H9 (cell line): Measurements from ENCODE around the gene PRDM5. TPM values are rescaled to one million over a fixed set of nuclear protein-coding genes. Genes with fewer than 3 reads are reported as not detected.

ENCODE experiments used
- DNase-seq: peaks from one replicate; pipeline ENCODE4 v3.0.0-alpha.2; 2017
- H2AFZ ChIP-seq: one replicate; pipeline ENCODE4 v1.6.1; 2013; ENCODE audit warnings: mild to moderate bottlenecking, low read length, control low read depth, moderate library complexity
- H2AK5ac ChIP-seq: 2 replicates; pipeline ENCODE4 v1.6.1; 2013; ENCODE audit warnings: low read length, control low read depth, mixed read lengths; ENCODE audit not compliant: insufficient read length
- H2BK120ac ChIP-seq: one replicate; pipeline ENCODE4 v1.6.1; 2013; ENCODE audit warnings: low read depth, mild to moderate bottlenecking, low read length, control low read depth, inconsistent platforms; ENCODE audit not compliant: poor library complexity, severe bottlenecking
- H2BK12ac ChIP-seq: 2 replicates; pipeline ENCODE4 v1.6.1; 2013; ENCODE audit warnings: low read length, control low read depth, mixed read lengths, low read depth; ENCODE audit not compliant: insufficient read length
- H2BK15ac ChIP-seq: 2 replicates; pipeline ENCODE4 v1.6.1; 2013; ENCODE audit warnings: low read depth, low read length, control low read depth
- H2BK20ac ChIP-seq: one replicate; pipeline ENCODE4 v1.6.1; 2013; ENCODE audit warnings: low read depth, mild to moderate bottlenecking, low read length, control low read depth, inconsistent platforms; ENCODE audit not compliant: poor library complexity, severe bottlenecking
- H2BK5ac ChIP-seq: 2 replicates; pipeline ENCODE4 v1.6.1; 2013; ENCODE audit warnings: low read length, control low read depth, mixed read lengths; ENCODE audit not compliant: insufficient read length
- H3K14ac ChIP-seq: 2 replicates; pipeline ENCODE4 v1.6.1; 2013; ENCODE audit warnings: low read length, control low read depth; ENCODE audit not compliant: insufficient read depth
- H3K18ac ChIP-seq: 2 replicates; pipeline ENCODE4 v1.6.1; 2013; ENCODE audit warnings: low read depth, mild to moderate bottlenecking, mixed read lengths, low read length, control low read depth; ENCODE audit not compliant: insufficient read length
- H3K23ac ChIP-seq: 2 replicates; pipeline ENCODE4 v1.6.1; 2013; ENCODE audit warnings: low read length, control low read depth, mixed read lengths, low read depth; ENCODE audit not compliant: insufficient read length
- H3K23me2 ChIP-seq: 2 replicates; pipeline ENCODE4 v1.6.1; 2013; ENCODE audit warnings: low read depth, mild to moderate bottlenecking, mixed read lengths, low read length, control low read depth; ENCODE audit not compliant: insufficient read length, poor library complexity, severe bottlenecking
- H3K27ac ChIP-seq: 2 replicates; pipeline ENCODE4 v1.5.1; 2013; ENCODE audit warnings: low read length, control low read depth, mixed read lengths, low read depth; ENCODE audit not compliant: insufficient read length
- H3K27me3 ChIP-seq: 2 replicates; pipeline ENCODE4 v1.6.1; 2013; ENCODE audit warnings: low read length, control low read depth, inconsistent platforms; ENCODE audit not compliant: insufficient read depth
- H3K4ac ChIP-seq: 2 replicates; pipeline ENCODE4 v1.6.1; 2013; ENCODE audit warnings: low read depth, mild to moderate bottlenecking, control low read depth, inconsistent platforms, low read length, moderate library complexity
- H3K4me1 ChIP-seq: 2 replicates; pipeline ENCODE4 v1.6.1; 2013; ENCODE audit warnings: low read length, control low read depth, inconsistent platforms; ENCODE audit not compliant: insufficient read depth
- H3K4me2 ChIP-seq: 2 replicates; pipeline ENCODE4 v1.6.1; 2013; ENCODE audit warnings: low read length, control low read depth, mixed read lengths; ENCODE audit not compliant: insufficient read length, insufficient read depth
- H3K56ac ChIP-seq: 2 replicates; pipeline ENCODE4 v1.6.1; 2013; ENCODE audit warnings: low read depth, mild to moderate bottlenecking, mixed read lengths, low read length, control low read depth; ENCODE audit not compliant: insufficient read length
- H3K79me1 ChIP-seq: 2 replicates; pipeline ENCODE4 v1.6.1; 2013; ENCODE audit warnings: low read depth, mild to moderate bottlenecking, moderate library complexity, low read length, control low read depth, inconsistent platforms; ENCODE audit not compliant: insufficient read depth, poor library complexity, severe bottlenecking
- H3K79me2 ChIP-seq: 2 replicates; pipeline ENCODE4 v1.6.1; 2013; ENCODE audit warnings: low read length, control low read depth, inconsistent platforms; ENCODE audit not compliant: insufficient read depth
- H3K9ac ChIP-seq: 2 replicates; pipeline ENCODE4 v1.6.1; 2013; ENCODE audit warnings: low read length, control low read depth, mixed read lengths; ENCODE audit not compliant: insufficient read length; ENCODE audit errors: extremely low read depth
- H3K9me3 ChIP-seq: one replicate; pipeline ENCODE4 v1.6.1; 2013; ENCODE audit warnings: low read depth, low read length, inconsistent platforms; ENCODE audit not compliant: control insufficient read depth
- H3T11ph ChIP-seq: one replicate; pipeline ENCODE4 v1.6.1; 2013; ENCODE audit warnings: mild to moderate bottlenecking, low read length, control low read depth, inconsistent platforms
- H4K20me1 ChIP-seq: one replicate; pipeline ENCODE4 v1.6.1; 2013; ENCODE audit not compliant: control insufficient read depth, insufficient read length, insufficient read depth
- H4K5ac ChIP-seq: 2 replicates; pipeline ENCODE4 v1.6.1; 2013; ENCODE audit warnings: low read depth, mild to moderate bottlenecking, mixed read lengths, low read length, control low read depth; ENCODE audit not compliant: insufficient read length
- H4K8ac ChIP-seq: replicated peaks from 2 replicates; pipeline ENCODE4 v1.6.1; 2013; ENCODE audit warnings: low read length, control low read depth, mixed read lengths, low read depth; ENCODE audit not compliant: insufficient read length
- H4K91ac ChIP-seq: 2 replicates; pipeline ENCODE4 v1.6.1; 2013; ENCODE audit warnings: low read depth, mild to moderate bottlenecking, moderate library complexity, mixed read lengths, low read length, control low read depth; ENCODE audit not compliant: insufficient read length
- H3K27ac Mint-ChIP-seq, 3 experiments: 2 replicates in 2 of 3; 3 replicates in 1 of 3; pipeline ENCODE4 v1.8.0; 2020 to 2021; ENCODE audit warnings: mixed read lengths in 3 of 3, mild to moderate bottlenecking in 1 of 3, moderate library complexity in 1 of 3
- H3K27me3 Mint-ChIP-seq: 2 replicates; pipeline ENCODE4 v1.8.0; 2021; ENCODE audit warnings: low read depth, mild to moderate bottlenecking, moderate library complexity, mixed read lengths
- H3K36me3 Mint-ChIP-seq, 3 experiments: 2 replicates in 2 of 3; 3 replicates in 1 of 3; pipeline ENCODE4 v1.8.0; 2020 to 2021; ENCODE audit warnings: low read depth in 3 of 3, mixed read lengths in 3 of 3; ENCODE audit not compliant: insufficient read depth in 1 of 3
- H3K4me1 Mint-ChIP-seq, 2 experiments: 2 replicates each; pipeline ENCODE4 v1.8.0; 2020; ENCODE audit warnings: mixed read lengths in 2 of 2
- H3K4me3 Mint-ChIP-seq, 2 experiments: 2 replicates in 1 of 2; 3 replicates in 1 of 2; pipeline ENCODE4 v1.8.0; 2020 to 2021; ENCODE audit warnings: mild to moderate bottlenecking in 2 of 2, mixed read lengths in 2 of 2, moderate library complexity in 1 of 2
- H3K9me3 Mint-ChIP-seq, 2 experiments: 2 replicates in 1 of 2; 3 replicates in 1 of 2; pipeline ENCODE4 v1.8.0; 2020; ENCODE audit warnings: mild to moderate bottlenecking in 2 of 2, mixed read lengths in 2 of 2, moderate library complexity in 1 of 2
- WGBS: extraction: QIAGEN DNeasy Blood & Tissue Kit; methylation state at CpG from one replicate; pipeline ENCODE4 v1.1.7; 2013; ENCODE audit warnings: missing lambda C conversion rate, low lambda C conversion rate, mixed read lengths; ENCODE audit not compliant: insufficient read length; ENCODE audit errors: extremely low coverage; 5-methylcytosine and 5-hydroxymethylcytosine counted together
- total RNA-seq: library from RNA; stranded (reverse); gene quantifications from 2 replicates; pipeline ENCODE4 v1.2.1, GENCODE V29; 2021
- TF ChIP-seq, protein P1 (sequence below): fragments of 200-600 bp; sonication (generic); conservative IDR thresholded peaks from 3 replicates; pipeline ENCODE4 v1.8.0; 2021; ENCODE audit warnings: antibody characterized with exemption, mild to moderate bottlenecking

The PRDM5 gene
- total RNA-seq, 1 experiment from 2014 or later, result 21.7 TPM

DNA sequence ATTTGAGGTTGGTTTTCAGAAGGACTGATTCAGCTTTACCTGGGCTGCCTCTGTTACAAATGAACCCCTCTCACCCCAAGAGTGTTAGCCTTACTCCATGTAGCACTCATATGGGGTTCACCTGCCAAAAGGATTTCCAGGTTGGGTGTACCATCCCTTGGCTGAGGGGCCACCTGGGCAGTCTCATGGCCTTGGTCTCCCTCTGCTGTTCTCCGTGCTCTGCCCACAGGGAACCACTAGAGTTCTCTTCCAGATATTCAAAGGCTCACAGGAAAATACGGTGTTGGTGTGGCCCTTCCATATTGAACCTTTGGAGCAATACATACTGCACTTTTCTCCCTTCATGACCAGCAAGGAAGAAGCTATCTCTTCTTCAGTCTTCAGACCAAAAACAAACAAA lies 18.0 kb upstream of the PRDM5 start:
- no CpG with 5 or more reads among the region's 2 CpGs for WGBS
- H3T11ph ChIP-seq, result no peak overlapping the region
- peaks cover 0 to 7% (median 0%) of the 10 kb centered on the region in 3 experiments; a peak in 1 of 7 replicates for H3K36me3 Mint-ChIP-seq

More for the DNA sequence above, 18.0 kb upstream of the PRDM5 start:
- H2BK5ac ChIP-seq, result no peak overlapping the region
- Mint-ChIP-seq H3K9me3 (peaks cover 0 to 2% of the 10 kb centered on the region in 2 experiments; a peak in 4 of 5 replicates), H3K4me3 (no peak overlapping the region), H3K27me3 (no peaks in the 10 kb centered on the region), H3K4me1 (no peaks in the 10 kb centered on the region), H3K27ac (no peak overlapping the region)
- H2BK15ac ChIP-seq, result no peak overlapping the region
- TF ChIP-seq, protein P1, sequence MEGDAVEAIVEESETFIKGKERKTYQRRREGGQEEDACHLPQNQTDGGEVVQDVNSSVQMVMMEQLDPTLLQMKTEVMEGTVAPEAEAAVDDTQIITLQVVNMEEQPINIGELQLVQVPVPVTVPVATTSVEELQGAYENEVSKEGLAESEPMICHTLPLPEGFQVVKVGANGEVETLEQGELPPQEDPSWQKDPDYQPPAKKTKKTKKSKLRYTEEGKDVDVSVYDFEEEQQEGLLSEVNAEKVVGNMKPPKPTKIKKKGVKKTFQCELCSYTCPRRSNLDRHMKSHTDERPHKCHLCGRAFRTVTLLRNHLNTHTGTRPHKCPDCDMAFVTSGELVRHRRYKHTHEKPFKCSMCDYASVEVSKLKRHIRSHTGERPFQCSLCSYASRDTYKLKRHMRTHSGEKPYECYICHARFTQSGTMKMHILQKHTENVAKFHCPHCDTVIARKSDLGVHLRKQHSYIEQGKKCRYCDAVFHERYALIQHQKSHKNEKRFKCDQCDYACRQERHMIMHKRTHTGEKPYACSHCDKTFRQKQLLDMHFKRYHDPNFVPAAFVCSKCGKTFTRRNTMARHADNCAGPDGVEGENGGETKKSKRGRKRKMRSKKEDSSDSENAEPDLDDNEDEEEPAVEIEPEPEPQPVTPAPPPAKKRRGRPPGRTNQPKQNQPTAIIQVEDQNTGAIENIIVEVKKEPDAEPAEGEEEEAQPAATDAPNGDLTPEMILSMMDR, result no peak
- no peak overlapping the region for H3K18ac ChIP-seq
- H4K5ac ChIP-seq, result no peak overlapping the region
- no peak overlapping the region for H2BK20ac ChIP-seq
- no peak overlapping the region for H3K27ac ChIP-seq
- no peaks in the 10 kb centered on the region for H4K20me1 ChIP-seq
- DNase-seq, result no peak
- no peak overlapping the region for H3K4ac ChIP-seq
- H3K56ac ChIP-seq, result no peak overlapping the region
- no peak overlapping the region for H3K14ac ChIP-seq
- no peaks in the 10 kb centered on the region for H3K79me2 ChIP-seq
- no peaks in the 10 kb centered on the region for H3K79me1 ChIP-seq
- no peak overlapping the region for H2BK12ac ChIP-seq
- no peak overlapping the region for H3K23ac ChIP-seq
- no peaks in the 10 kb centered on the region for H3K9me3 ChIP-seq
- H3K23me2 ChIP-seq, result no peaks in the 10 kb centered on the region
- H3K9ac ChIP-seq, result no peak overlapping the region
- no peak overlapping the region for H2BK120ac ChIP-seq
- no peaks in the 10 kb centered on the region for H3K27me3 ChIP-seq
- H2AFZ ChIP-seq, result no peak overlapping the region
- no peak overlapping the region for H2AK5ac ChIP-seq
- H4K91ac ChIP-seq, result no peak overlapping the region
- H3K4me1 ChIP-seq, result no peaks in the 10 kb centered on the region
- H4K8ac ChIP-seq, result no peak overlapping the region
- no peak overlapping the region for H3K4me2 ChIP-seq
